MV-4-11 (cell line): Measurements from ENCODE around the gene ERAS.

Source experiments
- DNase-seq: peaks from one replicate; lab custom pipeline; 2025; lab: John Stamatoyannopoulos, UW

Gene ERAS, protein sequence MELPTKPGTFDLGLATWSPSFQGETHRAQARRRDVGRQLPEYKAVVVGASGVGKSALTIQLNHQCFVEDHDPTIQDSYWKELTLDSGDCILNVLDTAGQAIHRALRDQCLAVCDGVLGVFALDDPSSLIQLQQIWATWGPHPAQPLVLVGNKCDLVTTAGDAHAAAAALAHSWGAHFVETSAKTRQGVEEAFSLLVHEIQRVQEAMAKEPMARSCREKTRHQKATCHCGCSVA

DNA sequence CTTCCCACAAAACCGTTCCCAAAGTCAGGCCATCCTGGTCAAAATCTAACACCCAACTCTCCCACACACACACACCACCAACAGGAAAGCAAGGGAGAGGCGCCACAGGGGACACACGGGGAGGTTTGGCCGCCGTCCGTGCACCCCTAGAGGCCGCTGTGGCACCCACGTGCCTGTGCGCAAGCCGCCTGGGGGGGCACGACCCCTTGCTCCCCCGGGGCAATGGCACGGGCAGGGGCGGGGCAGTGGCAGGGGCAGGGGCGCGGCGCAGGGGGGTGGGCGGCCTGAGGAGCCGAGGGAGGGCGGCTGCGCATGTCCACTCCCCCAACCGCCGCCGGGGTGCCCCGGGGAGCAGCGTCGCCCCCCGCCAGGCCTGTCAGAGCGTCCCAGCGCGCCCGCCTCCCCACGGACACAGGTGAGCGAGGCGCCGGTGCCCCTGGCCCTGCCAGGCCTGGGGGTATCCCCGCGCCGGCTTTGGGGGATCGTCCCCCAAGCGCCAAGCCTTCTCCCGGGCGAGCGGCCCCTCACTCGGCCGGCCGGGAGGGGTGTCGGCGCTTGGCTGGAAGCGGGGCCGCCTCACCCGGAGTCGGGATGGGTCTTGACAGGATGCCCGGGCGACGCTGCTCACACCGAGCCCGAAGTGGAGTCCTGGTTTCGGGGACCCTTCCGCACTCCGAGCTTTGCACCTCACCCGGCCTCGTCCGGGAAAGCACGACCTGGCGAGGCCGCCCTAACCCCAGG, at the start of gene ERAS:
Gene ERAS, plus strand, starts transcription at position 379 of the 741 bp plus-strand sequence. CDS start 2,611 bp downstream, outside the sequence.
- no peak for DNase-seq

DNA sequence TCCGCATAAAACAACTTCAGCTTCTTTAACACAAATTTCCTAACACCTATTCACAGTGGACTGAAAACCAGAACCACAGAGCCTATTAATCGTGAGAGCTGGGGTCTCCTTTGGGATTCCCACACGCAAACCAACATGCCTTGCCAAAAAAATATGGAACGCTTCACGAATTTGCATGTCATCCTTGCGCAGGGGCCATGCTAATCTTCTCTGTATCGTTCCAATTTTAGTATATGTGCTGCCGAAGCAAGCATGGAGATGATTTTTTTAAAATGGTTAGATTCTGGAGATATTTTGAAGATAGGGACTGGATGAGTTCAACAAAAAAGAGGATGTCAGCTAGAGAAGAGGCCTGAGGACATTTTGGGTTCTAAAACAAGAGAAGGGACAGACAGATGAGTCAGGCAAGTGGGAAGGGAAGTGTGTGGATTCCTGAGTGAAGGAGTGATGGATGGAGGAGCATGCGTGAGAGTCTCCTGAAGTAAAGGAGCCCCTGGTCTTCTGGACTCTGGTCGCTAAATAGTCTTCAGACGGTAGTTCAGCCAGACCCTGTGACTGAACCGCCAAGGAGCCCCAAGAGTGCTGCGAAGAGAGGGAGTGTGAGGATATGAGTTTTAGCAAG, 49.4 kb upstream of the ERAS start:
- no peak for DNase-seq

DNA sequence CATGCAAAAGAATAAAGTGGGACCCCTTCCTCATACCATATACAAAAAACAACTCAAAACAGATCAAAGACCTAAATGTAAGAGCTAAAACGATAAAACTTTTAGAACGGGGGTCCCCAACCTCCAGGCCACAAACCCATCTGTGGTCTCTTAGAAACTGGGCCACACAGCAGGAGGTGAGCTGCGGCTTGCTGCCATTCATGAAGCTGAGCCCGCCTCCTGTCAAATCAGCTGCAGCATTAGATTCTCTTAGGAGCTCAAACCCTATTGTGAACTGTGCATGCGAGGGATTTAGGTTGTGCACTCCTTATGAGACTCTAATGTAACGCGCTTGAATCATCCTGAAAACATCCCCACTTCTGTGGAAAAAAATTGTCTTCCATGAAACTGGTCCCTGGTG, 46.9 kb upstream of the ERAS start:
- no peak for DNase-seq

DNA sequence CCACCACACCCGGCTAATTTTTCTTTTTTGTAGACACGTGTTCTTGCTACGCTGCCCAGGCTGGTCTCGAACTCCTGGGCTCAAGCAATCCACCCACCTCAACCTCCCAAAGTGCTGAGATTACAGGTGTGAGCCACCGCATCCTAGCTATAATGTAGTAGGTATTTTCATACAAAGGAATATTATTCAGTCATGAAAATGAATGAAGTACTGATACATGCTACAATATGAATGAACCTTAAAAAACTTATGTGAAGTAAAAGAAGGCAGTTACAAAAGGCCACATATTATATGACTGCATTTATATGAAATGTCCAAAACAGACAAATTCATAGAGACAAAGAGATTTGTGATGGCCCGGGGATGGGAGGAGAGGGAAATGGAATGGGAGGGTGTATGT, 44.6 kb upstream of the ERAS start:
- DNase-seq: no peak

DNA sequence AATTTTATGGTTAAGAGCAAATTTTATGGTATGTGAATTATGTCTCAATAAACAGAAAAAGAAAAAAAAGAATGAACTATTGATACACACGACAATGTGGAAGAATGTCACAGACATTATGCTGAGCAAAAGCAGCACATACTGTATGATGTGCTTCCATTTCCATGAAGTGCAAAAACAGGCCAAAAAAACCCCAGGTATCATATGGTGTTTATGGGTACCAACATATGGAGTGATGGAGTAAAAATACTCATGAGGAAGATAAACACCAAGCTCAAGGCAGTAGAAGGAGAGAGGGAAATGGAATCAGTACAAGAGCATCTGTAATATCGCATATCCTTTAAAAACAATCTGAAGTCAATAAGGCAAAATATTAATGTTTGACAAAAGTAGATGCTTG, 44.1 kb upstream of the ERAS start:
- no peak for DNase-seq

DNA sequence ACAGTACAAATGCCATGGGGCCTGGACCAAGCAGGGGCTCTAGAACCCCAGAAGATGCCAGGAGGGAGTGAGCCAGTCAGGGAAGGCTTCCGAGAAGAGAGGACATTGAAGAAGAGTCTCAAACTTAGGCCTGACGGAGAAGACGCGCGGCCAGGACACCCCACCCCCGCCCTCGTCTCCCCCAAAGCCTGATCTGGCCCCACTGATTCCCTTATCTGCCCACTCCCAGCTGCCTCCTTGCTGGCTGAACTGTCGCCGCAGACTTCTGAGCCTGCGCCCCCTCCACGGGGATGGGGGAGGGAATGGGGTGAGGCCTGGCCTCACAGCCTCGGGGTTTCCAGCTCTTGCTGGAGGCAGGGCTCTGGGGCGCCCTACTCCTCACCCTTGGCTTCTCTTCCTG, 43.5 kb upstream of the ERAS start:
- DNase-seq: no peak

DNA sequence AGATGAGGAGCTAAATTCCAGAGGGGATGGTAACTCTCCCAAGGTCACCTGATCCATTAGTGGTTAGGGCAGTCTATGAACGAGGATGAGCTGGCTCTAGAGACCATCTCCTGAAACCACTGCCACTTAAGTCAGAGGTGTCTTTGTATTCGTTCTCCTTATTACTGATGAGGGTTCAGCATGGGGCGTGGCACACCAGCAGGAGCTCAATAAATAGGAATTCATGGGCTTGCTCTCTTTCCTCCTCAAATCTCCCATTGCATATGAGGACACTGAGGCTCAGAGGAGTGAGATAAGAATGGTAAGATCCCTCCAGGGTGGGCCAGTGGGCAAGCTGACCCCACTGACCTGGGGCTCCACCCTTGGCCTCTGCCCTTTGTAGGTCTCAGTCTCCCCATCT, 41.6 kb upstream of the ERAS start:
- DNase-seq: no peak

DNA sequence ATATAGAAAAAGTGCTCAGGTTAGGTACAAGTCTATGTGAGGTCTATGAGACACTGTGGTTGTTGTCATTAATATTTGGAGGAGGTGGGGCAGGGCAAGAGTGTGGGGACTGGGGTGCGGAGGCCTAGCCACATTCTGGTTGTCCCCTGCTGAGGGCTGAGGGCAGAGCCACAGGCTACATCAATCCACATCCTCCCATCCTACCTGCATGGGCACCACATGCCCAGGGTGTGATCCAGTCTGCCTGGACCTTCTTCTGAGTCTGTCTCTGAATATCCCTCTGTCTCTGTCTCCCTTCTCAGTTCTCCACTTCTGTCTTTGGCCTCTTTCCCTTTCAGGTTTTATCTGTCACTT, 41.1 kb upstream of the ERAS start:
- DNase-seq: no peak

DNA sequence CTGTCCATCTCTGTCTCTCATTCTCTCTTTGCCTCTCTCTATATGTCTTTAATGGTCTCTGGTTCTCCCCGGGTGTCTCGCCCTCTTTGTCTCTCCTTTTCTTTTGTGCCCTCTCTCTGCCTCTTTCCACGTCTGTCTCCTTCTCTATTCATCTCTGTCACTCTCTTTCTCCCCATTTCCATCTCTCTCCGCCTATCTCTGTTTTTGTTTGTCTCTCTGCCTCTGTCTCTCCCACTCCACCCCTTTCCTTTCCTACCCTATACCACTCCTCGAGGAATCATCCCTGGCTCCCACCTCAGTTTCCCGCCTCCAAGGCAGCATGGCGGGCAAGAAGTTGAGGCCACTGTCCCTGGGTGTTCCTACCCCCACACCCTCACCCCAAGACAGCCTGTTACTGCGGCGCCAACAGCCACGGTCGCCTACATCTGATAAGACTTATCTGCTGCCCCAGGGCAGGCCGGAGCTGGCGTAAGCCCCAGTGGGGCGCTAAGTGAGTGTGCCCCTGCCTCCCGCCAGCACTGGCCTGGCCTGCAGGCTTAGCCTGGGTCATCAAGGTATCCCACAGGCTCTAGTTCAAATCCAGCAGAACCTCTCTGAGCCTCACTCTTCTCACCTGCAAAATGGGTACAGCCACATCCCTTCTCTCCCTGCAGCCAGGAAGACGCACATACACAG, 40.6 kb upstream of the ERAS start:
- no peak for DNase-seq

DNA sequence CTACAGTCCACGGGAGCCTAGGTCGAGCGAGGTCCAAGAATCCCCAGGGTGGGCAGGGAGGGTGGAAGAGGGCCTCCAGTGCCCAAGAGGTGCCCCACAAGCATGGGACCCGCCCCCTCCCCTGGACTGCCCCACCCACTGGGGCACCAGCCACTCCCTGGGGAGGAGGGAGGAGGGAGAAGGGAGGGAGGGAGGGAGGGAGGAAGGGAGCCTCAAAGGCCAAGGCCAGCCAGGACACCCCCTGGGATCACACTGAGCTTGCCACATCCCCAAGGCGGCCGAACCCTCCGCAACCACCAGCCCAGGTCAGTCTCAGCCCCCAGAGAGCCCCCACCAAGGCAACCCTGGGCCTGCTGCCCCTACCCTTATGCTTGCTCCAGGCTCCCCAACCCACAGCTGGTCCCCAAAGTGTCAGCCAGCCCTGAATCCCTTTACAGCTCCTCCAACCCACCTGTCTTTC, 39.9 kb upstream of the ERAS start, which contains the start of gene GATA1:
Gene GATA1, plus strand, starts transcription at position 250 of the 460 bp plus-strand sequence. CDS start 4,520 bp downstream, outside the sequence.
- no peak for DNase-seq

DNA sequence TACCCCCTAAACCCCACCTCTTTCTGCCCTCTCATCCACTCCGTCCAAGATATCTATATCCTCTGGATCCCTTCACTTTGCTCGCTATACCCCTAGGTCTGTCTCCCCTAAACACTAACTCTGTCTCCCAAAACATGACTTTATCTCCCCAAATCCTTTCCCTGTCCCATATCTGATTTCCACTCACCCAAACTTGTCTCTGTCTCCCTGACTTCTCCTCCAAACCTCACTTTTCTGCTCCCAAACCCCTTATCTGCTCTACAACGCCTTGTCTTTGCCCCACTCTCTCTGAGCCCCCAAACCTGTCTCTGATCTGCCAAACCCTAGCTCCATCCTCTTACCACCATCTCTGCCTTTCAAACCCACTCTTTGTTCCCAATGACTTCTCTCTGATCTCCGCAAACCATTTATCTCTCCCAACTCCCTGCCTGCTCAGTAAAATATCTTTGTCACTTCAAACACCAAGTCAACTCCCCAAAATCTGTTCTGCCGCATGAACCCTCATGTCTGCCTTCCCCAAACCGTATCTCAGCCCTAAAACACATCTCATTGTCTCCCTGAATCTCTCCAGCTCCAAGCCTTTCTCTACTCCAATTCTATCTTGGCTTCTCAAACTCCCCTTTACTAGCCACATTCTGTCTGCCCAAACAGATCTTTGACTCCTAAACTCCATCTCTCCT, 39.3 kb upstream of the ERAS start:
- DNase-seq: no peak

DNA sequence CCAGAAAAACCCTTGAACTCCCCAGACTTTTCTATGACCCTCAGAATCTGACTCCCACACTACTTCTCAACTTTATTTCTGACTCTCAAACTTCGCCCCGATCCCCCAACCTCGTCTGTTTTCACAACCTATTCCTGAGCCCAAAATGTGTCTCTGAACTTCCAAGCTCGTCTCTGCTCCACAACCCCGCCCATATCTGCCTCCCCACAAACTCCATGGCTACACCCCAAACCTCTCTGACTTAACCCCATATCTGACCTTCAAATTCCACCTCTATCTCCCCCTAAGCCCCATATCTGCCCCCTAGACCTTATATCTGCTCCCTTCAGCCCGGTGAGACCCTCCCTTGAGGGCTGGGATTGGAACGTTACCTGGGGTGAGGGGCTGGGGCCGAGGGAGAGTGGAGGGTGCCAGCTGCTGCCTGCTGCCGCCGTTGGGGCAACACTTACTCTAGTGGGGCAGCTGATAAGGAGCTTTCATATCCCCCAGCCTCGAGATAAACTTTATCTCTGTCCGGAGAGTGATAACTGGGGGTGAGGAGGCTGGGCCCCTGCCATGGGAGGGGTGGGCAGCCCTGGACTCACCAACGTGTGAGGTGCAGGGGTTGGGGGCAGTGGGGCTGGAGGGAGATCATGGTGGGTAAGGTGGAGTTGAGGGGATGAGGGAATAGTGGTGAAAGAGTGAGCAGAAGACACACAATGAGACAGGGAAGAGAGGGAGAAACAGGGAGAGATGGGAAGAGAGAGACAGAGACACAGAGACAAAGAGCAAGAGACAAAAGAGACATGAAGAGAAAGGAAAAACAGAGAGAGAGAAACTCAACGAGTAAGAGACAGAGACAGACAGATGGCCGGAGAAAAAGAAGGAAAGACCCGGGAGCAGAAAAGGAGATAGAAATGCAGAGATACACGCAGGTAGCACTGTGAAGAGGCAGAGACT, 38.5 kb upstream of the ERAS start:
- no peak for DNase-seq

DNA sequence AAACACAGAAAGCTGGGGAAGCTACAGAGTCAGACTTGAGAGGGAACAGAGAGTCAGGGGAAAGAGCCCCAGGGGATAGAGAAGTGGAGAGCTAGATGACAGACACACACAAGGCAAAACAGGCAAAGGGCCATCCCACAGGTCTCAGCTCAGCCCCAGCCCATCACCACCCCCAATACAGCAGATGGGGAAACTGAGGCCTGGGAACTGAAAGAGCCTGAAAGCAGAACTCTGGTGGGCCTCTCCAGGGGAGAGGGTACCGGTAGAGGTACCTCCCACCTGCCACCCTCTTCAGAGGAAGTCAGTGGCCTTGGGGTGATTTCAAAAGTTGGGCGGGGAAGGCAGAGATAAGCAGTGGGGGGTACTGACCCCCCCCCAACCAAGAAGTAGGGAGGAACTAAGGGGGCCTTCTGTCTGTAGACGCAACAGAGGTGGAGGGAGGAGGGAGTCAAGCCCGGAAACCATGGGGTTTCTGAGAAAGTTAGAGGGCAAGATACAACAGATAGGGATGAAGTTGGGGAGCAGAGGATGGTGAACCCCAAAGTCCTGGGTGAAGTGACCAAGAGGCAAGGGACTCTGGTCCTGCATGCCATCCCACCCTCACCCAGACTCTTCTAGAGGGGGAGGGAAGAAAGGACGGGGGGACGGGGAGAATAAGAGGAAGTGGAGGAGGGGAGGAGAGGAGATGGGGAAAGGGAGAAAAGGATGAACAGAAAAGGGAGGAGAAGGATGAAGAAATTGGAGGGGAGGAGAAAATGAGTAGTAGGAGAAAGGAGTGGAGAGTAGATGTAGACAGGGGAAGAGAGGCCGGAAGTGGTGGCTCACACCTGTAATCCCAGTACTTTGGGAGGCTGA, 36.7 kb upstream of the ERAS start:
- DNase-seq: no peak

DNA sequence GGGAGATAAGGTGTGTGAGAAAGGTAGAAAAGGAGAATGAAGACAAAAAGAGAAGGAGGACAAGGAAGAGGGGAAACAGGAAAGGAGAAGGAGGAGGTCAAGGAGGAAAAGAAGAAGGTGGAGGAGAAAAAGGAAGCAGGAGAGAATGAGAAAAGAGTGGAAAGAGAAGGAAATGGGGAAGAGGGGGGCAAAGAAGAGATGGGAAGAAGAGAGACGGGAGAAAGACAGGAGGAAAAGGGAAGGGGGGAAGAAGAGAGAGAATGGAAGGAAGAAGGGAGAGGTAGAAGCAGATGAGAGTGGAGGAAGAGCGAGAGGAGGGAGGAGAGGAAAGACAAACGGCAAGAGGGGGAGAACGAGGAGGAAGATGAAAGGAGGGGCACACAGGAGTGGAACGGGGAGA, 35.8 kb upstream of the ERAS start:
- no peak for DNase-seq

DNA sequence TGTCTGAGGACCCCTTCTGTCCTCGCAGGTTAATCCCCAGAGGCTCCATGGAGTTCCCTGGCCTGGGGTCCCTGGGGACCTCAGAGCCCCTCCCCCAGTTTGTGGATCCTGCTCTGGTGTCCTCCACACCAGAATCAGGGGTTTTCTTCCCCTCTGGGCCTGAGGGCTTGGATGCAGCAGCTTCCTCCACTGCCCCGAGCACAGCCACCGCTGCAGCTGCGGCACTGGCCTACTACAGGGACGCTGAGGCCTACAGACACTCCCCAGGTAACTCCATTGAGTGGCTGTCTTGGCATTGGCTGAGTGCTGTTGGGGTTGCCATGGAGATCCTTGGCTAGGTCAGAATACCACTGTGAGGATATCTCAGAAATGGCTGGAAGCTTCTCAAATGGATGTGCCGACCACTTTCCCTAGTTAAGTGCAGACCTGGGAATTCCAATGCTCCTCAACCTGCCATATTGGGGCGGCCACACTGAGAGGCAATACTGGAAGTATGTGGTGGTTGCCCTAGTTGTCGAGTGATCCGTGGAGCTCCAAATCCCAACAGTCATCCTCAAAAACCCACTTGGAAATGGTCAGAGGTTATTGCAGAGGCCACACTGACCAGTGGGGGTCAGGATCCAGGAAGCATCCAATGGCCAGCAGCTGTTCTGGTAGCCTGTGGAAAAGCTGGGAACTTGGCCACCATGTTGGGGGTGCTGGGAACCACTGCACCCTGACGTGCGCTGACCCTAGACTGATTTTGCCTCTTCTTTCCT, 35.1 kb upstream of the ERAS start:
- DNase-seq: no peak

DNA sequence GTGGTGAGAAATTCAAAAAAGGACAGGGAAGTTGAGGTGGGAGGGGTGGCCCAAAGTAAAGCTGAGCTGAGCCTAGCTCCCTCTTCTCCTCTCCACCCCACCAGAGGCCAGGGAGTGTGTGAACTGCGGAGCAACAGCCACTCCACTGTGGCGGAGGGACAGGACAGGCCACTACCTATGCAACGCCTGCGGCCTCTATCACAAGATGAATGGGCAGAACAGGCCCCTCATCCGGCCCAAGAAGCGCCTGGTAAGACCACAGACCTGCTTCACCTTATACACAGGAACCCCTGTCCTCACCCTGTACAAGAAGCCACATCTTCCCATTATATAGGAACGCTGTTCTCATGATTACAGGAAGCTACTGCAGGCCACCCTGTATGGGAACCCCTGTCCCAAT, 34.1 kb upstream of the ERAS start:
- no peak for DNase-seq

DNA sequence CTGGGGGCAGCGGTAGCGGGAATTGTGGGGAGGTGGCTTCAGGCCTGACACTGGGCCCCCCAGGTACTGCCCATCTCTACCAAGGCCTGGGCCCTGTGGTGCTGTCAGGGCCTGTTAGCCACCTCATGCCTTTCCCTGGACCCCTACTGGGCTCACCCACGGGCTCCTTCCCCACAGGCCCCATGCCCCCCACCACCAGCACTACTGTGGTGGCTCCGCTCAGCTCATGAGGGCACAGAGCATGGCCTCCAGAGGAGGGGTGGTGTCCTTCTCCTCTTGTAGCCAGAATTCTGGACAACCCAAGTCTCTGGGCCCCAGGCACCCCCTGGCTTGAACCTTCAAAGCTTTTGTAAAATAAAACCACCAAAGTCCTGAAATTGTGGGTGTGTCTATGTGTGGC, 32.4 kb upstream of the ERAS start:
- no peak for DNase-seq

DNA sequence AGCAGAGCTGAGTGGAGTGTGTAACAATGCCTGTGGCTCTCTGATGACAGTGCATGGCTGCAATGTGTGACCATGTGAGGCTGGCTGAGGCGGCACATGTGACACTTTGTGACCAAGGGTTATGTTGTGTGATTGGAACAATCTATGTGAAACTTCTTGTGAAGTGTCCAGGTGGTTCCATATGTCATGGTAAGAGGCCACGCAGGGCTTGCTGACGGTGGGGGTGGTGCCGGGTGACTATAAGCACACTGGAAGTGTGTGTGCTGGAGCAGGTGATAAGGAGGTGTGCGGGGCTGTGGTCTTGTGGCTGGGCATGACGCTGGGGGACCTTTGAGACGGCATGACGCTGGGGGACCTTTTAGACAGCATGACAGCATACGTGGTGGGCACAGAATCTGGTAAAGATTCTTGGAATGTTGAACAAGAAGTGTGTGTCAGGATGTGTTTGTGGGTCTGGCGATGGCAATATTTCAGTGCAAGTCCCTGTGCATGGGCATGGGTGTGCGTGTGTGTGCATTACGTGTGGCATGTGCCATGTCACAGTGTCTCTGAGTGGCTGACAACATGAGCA, 31.9 kb upstream of the ERAS start:
- DNase-seq: no peak
